ENCODE data around the gene RAB27A.
"Not testable (repeated sequence)": the region's sequence is repeated elsewhere in the genome, so short reads cannot be mapped to it uniquely, and the experiment has no call there.

Gene RAB27A

GRCh38 chr15:55249885-55250284 lies 39.7 kb downstream of the RAB27A start:
- not testable (repeated sequence) for DNase-seq

GRCh38 chr15:55248895-55249294 lies 40.7 kb downstream of the RAB27A start:
- DNase-seq: no peak

- peak; percentile 66 for DNase-seq
Observed at GRCh38 chr15:55247766-55248427, 41.7 kb downstream of the RAB27A start.

- peak; percentile 80 for DNase-seq
Observed at GRCh38 chr15:55247311-55247710, 42.3 kb downstream of the RAB27A start.

- no peak for DNase-seq
Observed at GRCh38 chr15:55246567-55246966, 43.0 kb downstream of the RAB27A start.

GRCh38 chr15:55245059-55245458 lies 44.6 kb downstream of the RAB27A start:
- no peak for DNase-seq

- no peak for DNase-seq
Observed at GRCh38 chr15:55241891-55242290, 47.7 kb downstream of the RAB27A start.

GRCh38 chr15:55241186-55241585 lies 48.4 kb downstream of the RAB27A start:
- DNase-seq: no peak

GRCh38 chr15:55240125-55240760 lies 49.4 kb downstream of the RAB27A start:
- no peak for DNase-seq

- no peak for DNase-seq
Observed at GRCh38 chr15:55239440-55240124, 50.0 kb downstream of the RAB27A start.

- DNase-seq: no peak
Observed at GRCh38 chr15:55238877-55239276, 50.7 kb downstream of the RAB27A start.

GRCh38 chr15:55237219-55238130 lies 52.1 kb downstream of the RAB27A start:
- DNase-seq: no peak

GRCh38 chr15:55235546-55236036 lies 54.0 kb downstream of the RAB27A start:
- no peak for DNase-seq

- DNase-seq: no peak
Observed at GRCh38 chr15:55234800-55235104, 54.9 kb downstream of the RAB27A start.

GRCh38 chr15:55234104-55234799 lies 55.4 kb downstream of the RAB27A start:
- no peak for DNase-seq

GRCh38 chr15:55231455-55231854 lies 58.2 kb downstream of the RAB27A start:
- no peak for DNase-seq

- no peak for DNase-seq
Observed at GRCh38 chr15:55230953-55231352, 58.7 kb downstream of the RAB27A start.

GRCh38 chr15:55230051-55230670 lies 59.5 kb downstream of the RAB27A start:
- DNase-seq: no peak

- DNase-seq: no peak
Observed at GRCh38 chr15:55226127-55226526, 63.5 kb downstream of the RAB27A start.

- DNase-seq: peak; percentile 69
Observed at GRCh38 chr15:55224892-55225291, 64.7 kb downstream of the RAB27A start.

- peak; percentile 90 for DNase-seq
Observed at GRCh38 chr15:55222588-55222987, 67.0 kb downstream of the RAB27A start.

Measured in MV-4-11 (cell line).